ENCODE results near the gene IP6K3.

- no peak for TF ChIP-seq CTCF (IDR thresholded peaks at IDR 0.05; ENCODE audit: low read length)
- TF ChIP-seq EZH2 (optimal IDR thresholded peaks at IDR 0.05; ENCODE audit: low read depth, low read length): no peak
- TF ChIP-seq EZH2phosphoT487 (IDR thresholded peaks at IDR 0.05; ENCODE audit: low read length): no peak
Measured at GRCh38 chr6:33757113-33757512, 10.4 kb upstream of the IP6K3 start.
